Activated T-cell treated with anti-CD3 and anti-CD28 coated beads, Interleukin-2, amount 50 U/mL, for 24 hours (primary cell): ENCODE data around the gene FAM168A.
"Not testable (repeated sequence)": the region's sequence is repeated elsewhere in the genome, so short reads cannot be mapped to it uniquely, and the experiment has no call there.

Experiments used
- DNase-seq: peaks from one replicate; pipeline ENCODE4 v3.0.0-alpha.2; 2020
- H3K27ac Mint-ChIP-seq: 2 replicates; pipeline ENCODE4 v1.8.0; 2020; ENCODE audit warnings: mild to moderate bottlenecking, mixed read lengths
- H3K27me3 Mint-ChIP-seq: 2 replicates; pipeline ENCODE4 v1.8.0; 2020; ENCODE audit warnings: mixed read lengths
- H3K36me3 Mint-ChIP-seq: 2 replicates; pipeline ENCODE4 v1.8.0; 2020; ENCODE audit warnings: low read depth, mixed read lengths
- H3K4me1 Mint-ChIP-seq: 2 replicates; pipeline ENCODE4 v1.8.0; 2020; ENCODE audit warnings: low read depth, mixed read lengths
- H3K4me3 Mint-ChIP-seq: 2 replicates; pipeline ENCODE4 v1.8.0; 2020; ENCODE audit warnings: mild to moderate bottlenecking, moderate library complexity, mixed read lengths
- H3K9me3 Mint-ChIP-seq: 2 replicates; pipeline ENCODE4 v1.8.0; 2020; ENCODE audit warnings: mixed read lengths

Gene FAM168A

GRCh38 chr11:73622926-73623593 is 25.1 kb upstream of the FAM168A start:
- Mint-ChIP-seq H3K27ac (no peak overlapping the region), H3K9me3 (no peaks in the 10 kb centered on the region), H3K36me3 (no peaks in the 10 kb centered on the region), H3K4me1 (peaks cover 2% of the 10 kb centered on the region), H3K4me3 (no peak overlapping the region), H3K27me3 (peaks cover 27% of the 10 kb centered on the region)
- DNase-seq = no peak

- Mint-ChIP-seq H3K4me1 (no peaks in the 10 kb centered on the region), H3K36me3 (no peaks in the 10 kb centered on the region), H3K9me3 (no peaks in the 10 kb centered on the region), H3K27me3 (peaks cover 2% of the 10 kb centered on the region), H3K4me3 (no peak overlapping the region), H3K27ac (no peak overlapping the region)
- no peak for DNase-seq
Observed at GRCh38 chr11:73614591-73614990, 16.7 kb upstream of the FAM168A start.

GRCh38 chr11:73612601-73613140 is 14.8 kb upstream of the FAM168A start:
- H3K4me3 Mint-ChIP-seq = no peak overlapping the region

GRCh38 chr11:73598719-73599379 is 937 bp upstream of the FAM168A start:
- Mint-ChIP-seq H3K27ac (peak overlapping the region; percentile 97), H3K4me3 (peak overlapping the region; percentile 90), H3K9me3 (no peaks in the 10 kb centered on the region), H3K27me3 (no peaks in the 10 kb centered on the region), H3K36me3 (peaks cover 9% of the 10 kb centered on the region), H3K4me1 (peaks cover 38% of the 10 kb centered on the region)
- no peak for DNase-seq

More at GRCh38 chr11:73612601-73613140, 14.8 kb upstream of the FAM168A start:
- Mint-ChIP-seq H3K36me3 (no peaks in the 10 kb centered on the region), H3K9me3 (no peaks in the 10 kb centered on the region), H3K4me1 (no peaks in the 10 kb centered on the region), H3K27me3 (peaks cover 2% of the 10 kb centered on the region), H3K27ac (no peak overlapping the region)
- DNase-seq = no peak

GRCh38 chr11:73597336-73597955 is 466 bp downstream of the FAM168A start:
- H3K4me1 Mint-ChIP-seq = peaks cover 41% of the 10 kb centered on the region

GRCh38 chr11:73596547-73596946 is 1.4 kb downstream of the FAM168A start:
- Mint-ChIP-seq H3K4me1 (peaks cover 43% of the 10 kb centered on the region), H3K27me3 (no peaks in the 10 kb centered on the region), H3K36me3 (peaks cover 9% of the 10 kb centered on the region), H3K4me3 (peak overlapping the region; percentile 90), H3K27ac (peak overlapping the region; percentile 8), H3K9me3 (no peaks in the 10 kb centered on the region)
- DNase-seq = no peak

More at GRCh38 chr11:73597336-73597955, 466 bp downstream of the FAM168A start:
- Mint-ChIP-seq H3K27me3 (no peaks in the 10 kb centered on the region), H3K27ac (peak overlapping the region; percentile 97), H3K36me3 (peaks cover 9% of the 10 kb centered on the region), H3K4me3 (peak overlapping the region; percentile 90), H3K9me3 (no peaks in the 10 kb centered on the region)
- no peak for DNase-seq

GRCh38 chr11:73592640-73593039 is 5.3 kb downstream of the FAM168A start:
- H3K4me3 Mint-ChIP-seq = no peak overlapping the region
- no peak overlapping the region for H3K27ac Mint-ChIP-seq
- H3K9me3 Mint-ChIP-seq = no peaks in the 10 kb centered on the region
- H3K36me3 Mint-ChIP-seq = peaks cover 5% of the 10 kb centered on the region
- no peaks in the 10 kb centered on the region for H3K27me3 Mint-ChIP-seq
- no peak for DNase-seq
- H3K4me1 Mint-ChIP-seq = peaks cover 43% of the 10 kb centered on the region

- no peaks in the 10 kb centered on the region for H3K27me3 Mint-ChIP-seq
- H3K4me3 Mint-ChIP-seq = no peak overlapping the region
- no peak for DNase-seq
- H3K36me3 Mint-ChIP-seq = peaks cover 3% of the 10 kb centered on the region
- H3K27ac Mint-ChIP-seq = no peak overlapping the region
- H3K9me3 Mint-ChIP-seq = no peaks in the 10 kb centered on the region
- H3K4me1 Mint-ChIP-seq = peaks cover 37% of the 10 kb centered on the region
Observed at GRCh38 chr11:73591743-73592142, 6.2 kb downstream of the FAM168A start.

- DNase-seq = no peak
- Mint-ChIP-seq H3K27ac (no peak overlapping the region), H3K36me3 (peaks cover 3% of the 10 kb centered on the region), H3K4me3 (no peak overlapping the region), H3K9me3 (no peaks in the 10 kb centered on the region), H3K27me3 (no peaks in the 10 kb centered on the region), H3K4me1 (peaks cover 34% of the 10 kb centered on the region)
Observed at GRCh38 chr11:73590991-73591390, 6.9 kb downstream of the FAM168A start.

- H3K4me3 Mint-ChIP-seq = no peak overlapping the region
- H3K36me3 Mint-ChIP-seq = peaks cover 8% of the 10 kb centered on the region
- peaks cover 14% of the 10 kb centered on the region for H3K4me1 Mint-ChIP-seq
- no peaks in the 10 kb centered on the region for H3K9me3 Mint-ChIP-seq
- no peak for DNase-seq
- H3K27me3 Mint-ChIP-seq = no peaks in the 10 kb centered on the region
- no peak overlapping the region for H3K27ac Mint-ChIP-seq
Observed at GRCh38 chr11:73586791-73587190, 11.1 kb downstream of the FAM168A start.

- Mint-ChIP-seq H3K9me3 (no peaks in the 10 kb centered on the region), H3K27ac (no peak overlapping the region), H3K36me3 (peaks cover 9% of the 10 kb centered on the region), H3K4me3 (no peak overlapping the region), H3K4me1 (peaks cover 14% of the 10 kb centered on the region), H3K27me3 (no peaks in the 10 kb centered on the region)
- no peak for DNase-seq
Observed at GRCh38 chr11:73585834-73586575, 11.9 kb downstream of the FAM168A start.

- H3K36me3 Mint-ChIP-seq = peaks cover 12% of the 10 kb centered on the region
- H3K4me3 Mint-ChIP-seq = no peak overlapping the region
- no peaks in the 10 kb centered on the region for H3K9me3 Mint-ChIP-seq
- DNase-seq = no peak
- H3K27ac Mint-ChIP-seq = no peak overlapping the region
- no peaks in the 10 kb centered on the region for H3K27me3 Mint-ChIP-seq
- H3K4me1 Mint-ChIP-seq = peaks cover 22% of the 10 kb centered on the region
Observed at GRCh38 chr11:73584831-73585230, 13.1 kb downstream of the FAM168A start.

- H3K9me3 Mint-ChIP-seq = no peaks in the 10 kb centered on the region
- DNase-seq = no peak
- no peak overlapping the region for H3K27ac Mint-ChIP-seq
- H3K36me3 Mint-ChIP-seq = peaks cover 9% of the 10 kb centered on the region
- H3K27me3 Mint-ChIP-seq = no peaks in the 10 kb centered on the region
- no peak overlapping the region for H3K4me3 Mint-ChIP-seq
- H3K4me1 Mint-ChIP-seq = peaks cover 29% of the 10 kb centered on the region
Observed at GRCh38 chr11:73582653-73583052, 15.3 kb downstream of the FAM168A start.

GRCh38 chr11:73580749-73581148 is 17.2 kb downstream of the FAM168A start:
- H3K4me3 Mint-ChIP-seq, H3K27ac Mint-ChIP-seq, DNase-seq, H3K36me3 Mint-ChIP-seq, H3K9me3 Mint-ChIP-seq, H3K27me3 Mint-ChIP-seq: not testable (repeated sequence)
- peaks cover 30% of the 10 kb centered on the region for H3K4me1 Mint-ChIP-seq
